Neural crest cell (in vitro differentiated cells): Measurements from ENCODE around the gene GRAMD1A. TPM values are rescaled to one million over a fixed set of nuclear protein-coding genes. Genes with fewer than 3 reads are reported as not detected.
A peak's percentile ranks its signal among the peaks of the same experiment; 100 is the strongest.

Source experiments
- DNase-seq: peaks from one replicate; pipeline ENCODE4 v3.0.0; 2021; ENCODE audit warnings: low read depth, mixed read lengths, low spot score
- H3K27ac Mint-ChIP-seq: one replicate; pipeline ENCODE4 v1.8.0; 2021; ENCODE audit warnings: mild to moderate bottlenecking, mixed read lengths; ENCODE audit not compliant: unreplicated experiment
- H3K27me3 Mint-ChIP-seq: 2 replicates; pipeline ENCODE4 v1.8.0; 2021; ENCODE audit warnings: low read depth, mild to moderate bottlenecking, mixed read lengths
- H3K36me3 Mint-ChIP-seq: 2 replicates; pipeline ENCODE4 v1.8.0; 2021; ENCODE audit warnings: low read depth, mild to moderate bottlenecking, mixed read lengths
- H3K4me1 Mint-ChIP-seq: 2 replicates; pipeline ENCODE4 v1.8.0; 2021; ENCODE audit warnings: mixed read lengths
- H3K4me3 Mint-ChIP-seq: one replicate; pipeline ENCODE4 v1.8.0; 2021; ENCODE audit warnings: mild to moderate bottlenecking, mixed read lengths
- H3K9me3 Mint-ChIP-seq: 2 replicates; pipeline ENCODE4 v1.8.0; 2021; ENCODE audit warnings: mixed read lengths
- total RNA-seq: library from RNA; stranded (reverse); gene quantifications from 2 replicates; pipeline ENCODE4 v1.2.1, GENCODE V29; 2021
- TF ChIP-seq, protein P1 (sequence below): fragments of 200-600 bp; sonication (generic); conservative IDR thresholded peaks from 2 replicates; pipeline ENCODE4 v1.5.0; 2021; ENCODE audit warnings: antibody characterized with exemption, mild to moderate bottlenecking

Gene GRAMD1A
- total RNA-seq, 1 donor from 2014 or later, result 103 TPM

GRCh38 chr19:35041548-35042055 lies 41.5 kb downstream of the GRAMD1A start, which contains the start of gene HPN:
HPN (plus strand) TSS chr19:35041721; CDS start chr19:35042507, 786 bp downstream.
- H3K27ac Mint-ChIP-seq, result no peak within 1 kb of the TSS
- H3K36me3 Mint-ChIP-seq, result no peaks in the 10 kb centered on the region
- peaks cover 23% of the 10 kb centered on the region for H3K4me1 Mint-ChIP-seq
- no peak for DNase-seq
- TF ChIP-seq, protein P1, sequence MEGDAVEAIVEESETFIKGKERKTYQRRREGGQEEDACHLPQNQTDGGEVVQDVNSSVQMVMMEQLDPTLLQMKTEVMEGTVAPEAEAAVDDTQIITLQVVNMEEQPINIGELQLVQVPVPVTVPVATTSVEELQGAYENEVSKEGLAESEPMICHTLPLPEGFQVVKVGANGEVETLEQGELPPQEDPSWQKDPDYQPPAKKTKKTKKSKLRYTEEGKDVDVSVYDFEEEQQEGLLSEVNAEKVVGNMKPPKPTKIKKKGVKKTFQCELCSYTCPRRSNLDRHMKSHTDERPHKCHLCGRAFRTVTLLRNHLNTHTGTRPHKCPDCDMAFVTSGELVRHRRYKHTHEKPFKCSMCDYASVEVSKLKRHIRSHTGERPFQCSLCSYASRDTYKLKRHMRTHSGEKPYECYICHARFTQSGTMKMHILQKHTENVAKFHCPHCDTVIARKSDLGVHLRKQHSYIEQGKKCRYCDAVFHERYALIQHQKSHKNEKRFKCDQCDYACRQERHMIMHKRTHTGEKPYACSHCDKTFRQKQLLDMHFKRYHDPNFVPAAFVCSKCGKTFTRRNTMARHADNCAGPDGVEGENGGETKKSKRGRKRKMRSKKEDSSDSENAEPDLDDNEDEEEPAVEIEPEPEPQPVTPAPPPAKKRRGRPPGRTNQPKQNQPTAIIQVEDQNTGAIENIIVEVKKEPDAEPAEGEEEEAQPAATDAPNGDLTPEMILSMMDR, result no peak
- peak within 1 kb of the TSS; percentile 49 for H3K4me3 Mint-ChIP-seq
- no peaks in the 10 kb centered on the region for H3K9me3 Mint-ChIP-seq
- H3K27me3 Mint-ChIP-seq, result no peaks in the 10 kb centered on the region

DNA sequence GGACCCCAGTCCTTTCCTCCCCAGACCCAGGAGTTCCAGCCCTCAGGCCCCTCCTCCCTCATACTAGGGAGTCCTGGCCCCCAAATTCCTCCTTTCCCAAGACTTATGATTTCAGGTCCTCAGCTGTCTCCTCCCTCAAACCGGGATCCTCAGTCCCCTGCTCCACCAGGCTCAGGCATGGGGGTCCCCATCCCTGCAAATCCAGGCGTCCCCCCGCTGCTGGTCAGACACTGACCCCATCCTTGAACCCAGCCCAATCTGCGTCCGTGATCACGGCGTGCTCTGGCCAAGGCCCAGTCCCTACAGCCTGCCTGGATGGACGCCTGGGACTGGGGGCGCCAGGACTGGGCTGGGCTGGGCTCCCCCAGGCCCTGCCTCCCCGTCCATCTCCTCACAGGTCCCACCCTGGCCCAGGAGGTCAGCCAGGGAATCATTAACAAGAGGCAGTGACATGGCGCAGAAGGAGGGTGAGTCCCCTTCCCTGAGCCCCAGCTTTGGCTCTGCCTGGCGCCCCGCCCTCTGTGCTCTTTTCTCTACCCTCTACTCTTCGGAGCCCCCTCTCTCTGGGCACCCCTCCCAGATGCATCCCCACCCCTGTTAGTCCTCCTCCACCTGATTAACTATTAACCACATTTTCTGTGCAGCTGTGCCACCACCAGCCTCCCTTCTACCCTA lies 42.1 kb downstream of the GRAMD1A start:
- H3K4me3 Mint-ChIP-seq, result no peak overlapping the region
- no peaks in the 10 kb centered on the region for H3K9me3 Mint-ChIP-seq
- DNase-seq, result no peak
- H3K4me1 Mint-ChIP-seq, result peaks cover 23% of the 10 kb centered on the region
- no peaks in the 10 kb centered on the region for H3K27me3 Mint-ChIP-seq
- H3K36me3 Mint-ChIP-seq, result no peaks in the 10 kb centered on the region
- no peak overlapping the region for H3K27ac Mint-ChIP-seq
- TF ChIP-seq, protein P1, result no peak

- no peak overlapping the region for H3K4me3 Mint-ChIP-seq
- DNase-seq, result no peak
- H3K36me3 Mint-ChIP-seq, result no peaks in the 10 kb centered on the region
- no peak overlapping the region for H3K27ac Mint-ChIP-seq
- peaks cover 23% of the 10 kb centered on the region for H3K4me1 Mint-ChIP-seq
- H3K9me3 Mint-ChIP-seq, result no peaks in the 10 kb centered on the region
- TF ChIP-seq, protein P1, result no peak
- no peaks in the 10 kb centered on the region for H3K27me3 Mint-ChIP-seq
Observed at GRCh38 chr19:35042954-35043604, 43.0 kb downstream of the GRAMD1A start.

DNA sequence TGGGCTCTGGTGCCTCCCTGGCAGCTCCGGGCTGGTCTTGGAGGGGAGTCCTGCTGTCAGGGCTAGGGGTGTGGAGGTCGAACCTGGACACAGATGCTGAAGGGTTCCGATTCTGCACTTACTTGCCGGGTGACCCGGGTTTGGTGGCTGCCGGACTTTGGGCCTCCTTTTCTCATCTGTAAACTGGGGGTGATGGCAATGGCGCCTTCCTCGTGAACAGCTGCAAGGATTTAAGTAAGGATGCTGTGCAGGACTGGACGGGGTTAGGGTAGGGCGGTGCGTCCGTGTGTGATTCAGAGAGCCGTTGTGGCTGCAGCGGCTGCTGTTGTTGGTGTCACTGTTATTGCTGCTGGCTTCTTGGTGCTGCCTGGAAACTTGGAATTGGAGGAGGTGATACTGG lies 43.8 kb downstream of the GRAMD1A start:
- H3K27ac Mint-ChIP-seq, result peak overlapping the region; percentile 70
- DNase-seq, result no peak
- no peaks in the 10 kb centered on the region for H3K36me3 Mint-ChIP-seq
- no peaks in the 10 kb centered on the region for H3K9me3 Mint-ChIP-seq
- H3K4me3 Mint-ChIP-seq, result no peak overlapping the region
- peaks cover 28% of the 10 kb centered on the region for H3K4me1 Mint-ChIP-seq
- TF ChIP-seq, protein P1, result no peak
- no peaks in the 10 kb centered on the region for H3K27me3 Mint-ChIP-seq

- Mint-ChIP-seq H3K4me1 (peaks cover 31% of the 10 kb centered on the region), H3K9me3 (no peaks in the 10 kb centered on the region), H3K27ac (peak overlapping the region; percentile 70), H3K4me3 (no peak overlapping the region), H3K36me3 (no peaks in the 10 kb centered on the region), H3K27me3 (no peaks in the 10 kb centered on the region)
- TF ChIP-seq, protein P1, result peak; percentile 96
- peak; percentile 85 for DNase-seq
Observed at GRCh38 chr19:35044317-35045117, 44.4 kb downstream of the GRAMD1A start.
